ENCODE results near the gene RGS7. TPM values are rescaled to one million over a fixed set of nuclear protein-coding genes. Genes with fewer than 3 reads are reported as not detected.
"Not testable (repeated sequence)": the region's sequence is repeated elsewhere in the genome, so short reads cannot be mapped to it uniquely, and the experiment has no call there.

RGS7 gene
- total RNA-seq, 2 donors from 2014 or later, result 0.26 to 0.99 TPM

GRCh38 chr1:240786880-240787279, 570.1 kb downstream of the RGS7 start:
- TF ChIP-seq CTCF (IDR thresholded peaks at IDR 0.05), result no peak
- TF ChIP-seq POLR2A (IDR thresholded peaks at IDR 0.05), result no peak
- WGBS, 2 donors, result 45% methylated on average over 1 of the region's 1 CpG
- Histone ChIP-seq H3K4me3 (no peak overlapping the region), H3K36me3 (replicated peaks in 1 of 2; ENCODE audit: insufficient read depth in 1 of 2, low read depth in 2 of 2) (no peaks in the 10 kb centered on the region), H3K27ac (no peak overlapping the region), H3K4me1 (no peaks in the 10 kb centered on the region), H3K27me3 (no peaks in the 10 kb centered on the region), H3K9me3 (no peaks in the 10 kb centered on the region)
- ATAC-seq, result no peak
- intact Hi-C loops (cut with DNase I), result no loop called here
- DNase-seq, result no peak

- no peak for DNase-seq
- intact Hi-C loops (cut with DNase I), result no loop called here
- Histone ChIP-seq H3K36me3 (replicated peaks in 1 of 2; ENCODE audit: insufficient read depth in 1 of 2, low read depth in 2 of 2) (no peaks in the 10 kb centered on the region), H3K9me3 (no peaks in the 10 kb centered on the region), H3K4me1 (no peaks in the 10 kb centered on the region), H3K27ac (no peak overlapping the region), H3K4me3 (no peak overlapping the region), H3K27me3 (no peaks in the 10 kb centered on the region)
- no peak for TF ChIP-seq POLR2A (IDR thresholded peaks at IDR 0.05)
- TF ChIP-seq CTCF (IDR thresholded peaks at IDR 0.05), result no peak
- no peak for ATAC-seq
- 58 to 77% methylated on average over 2 of the region's 2 CpGs for WGBS, 2 donors
Measured at GRCh38 chr1:240784776-240785175, 572.2 kb downstream of the RGS7 start.

GRCh38 chr1:240783728-240784137, 573.3 kb downstream of the RGS7 start:
- H3K4me3 ChIP-seq; DNase-seq; H3K27ac ChIP-seq; H3K9me3 ChIP-seq; H3K27me3 ChIP-seq; H3K36me3 ChIP-seq (replicated peaks in 1 of 2; ENCODE audit: insufficient read depth in 1 of 2, low read depth in 2 of 2); H3K4me1 ChIP-seq; ATAC-seq; intact Hi-C loops (cut with DNase I): not testable (repeated sequence)
- 51 to 64% methylated on average over 7 of the region's 7 CpGs for WGBS, 2 donors

DNA sequence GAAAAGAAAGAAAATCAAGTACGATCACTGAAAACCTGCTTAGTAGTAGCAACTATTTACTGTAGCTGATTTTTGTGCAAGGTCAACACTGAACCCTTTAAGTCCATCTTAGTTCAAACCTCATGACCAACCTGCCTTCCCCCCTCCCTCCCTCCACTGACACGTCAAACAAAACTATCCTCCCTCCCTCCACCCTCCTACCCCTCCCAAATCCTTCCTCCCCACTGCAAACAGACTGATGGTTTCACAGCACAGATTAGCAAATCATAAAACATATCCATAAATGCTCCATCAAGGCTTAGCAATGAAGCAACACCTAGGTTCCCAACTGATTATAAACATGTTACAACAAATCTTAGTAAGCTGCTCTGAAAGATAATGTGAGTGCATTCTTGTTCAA, 580.8 kb downstream of the RGS7 start:
- H3K36me3 ChIP-seq (replicated peaks in 1 of 2; ENCODE audit: insufficient read depth in 1 of 2, low read depth in 2 of 2), result no peaks in the 10 kb centered on the region
- no peaks in the 10 kb centered on the region for H3K27me3 ChIP-seq
- intact Hi-C loops (cut with DNase I), result no loop called here
- no peak overlapping the region for H3K27ac ChIP-seq
- DNase-seq (no peak), ATAC-seq (no peak)
- H3K9me3 ChIP-seq, result no peaks in the 10 kb centered on the region
- H3K4me1 ChIP-seq, result no peaks in the 10 kb centered on the region
- no peak for TF ChIP-seq POLR2A (IDR thresholded peaks at IDR 0.05)
- TF ChIP-seq CTCF (IDR thresholded peaks at IDR 0.05), result no peak
- H3K4me3 ChIP-seq, result no peak overlapping the region
- WGBS, 2 donors, result 21 to 23% methylated on average over 2 of the region's 2 CpGs

DNA sequence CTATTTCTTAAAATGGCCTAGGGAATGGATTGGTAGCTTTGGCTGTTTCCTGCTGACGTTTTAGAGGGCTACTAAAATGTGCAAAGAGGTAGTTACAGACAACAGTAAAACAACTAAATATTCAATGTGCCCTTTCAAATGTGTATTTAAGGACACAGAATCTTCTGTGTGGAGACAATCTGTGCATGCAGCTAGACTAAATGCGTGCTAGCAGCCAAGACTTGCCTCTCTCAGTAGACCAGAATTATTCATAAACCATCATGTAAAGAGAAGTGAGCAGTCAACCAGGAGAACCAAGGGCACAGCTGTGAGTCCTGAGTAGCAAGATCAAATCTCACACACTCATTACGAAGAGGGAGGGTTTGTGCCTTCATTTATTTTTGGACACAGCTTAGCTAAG, 584.9 kb downstream of the RGS7 start:
- Histone ChIP-seq H3K9me3 (no peaks in the 10 kb centered on the region), H3K27me3 (no peaks in the 10 kb centered on the region), H3K27ac (no peak overlapping the region), H3K4me1 (no peaks in the 10 kb centered on the region), H3K36me3 (replicated peaks in 1 of 2; ENCODE audit: insufficient read depth in 1 of 2, low read depth in 2 of 2) (no peaks in the 10 kb centered on the region), H3K4me3 (no peak overlapping the region)
- DNase-seq, result no peak
- 49 to 52% methylated on average over 3 of the region's 3 CpGs for WGBS, 2 donors
- ATAC-seq, result no peak
- intact Hi-C loops (cut with DNase I), result no loop called here
- TF ChIP-seq CTCF (IDR thresholded peaks at IDR 0.05) (no peak), POLR2A (IDR thresholded peaks at IDR 0.05) (no peak)

All from body of pancreas (tissue), 4 donors.